CD4-positive, alpha-beta T cell (primary cell): ENCODE measurements around the gene KLHL3. TPM values are rescaled to one million over a fixed set of nuclear protein-coding genes. Genes with fewer than 3 reads are reported as not detected.
A peak's percentile ranks its signal among the peaks of the same experiment; 100 is the strongest.

Experiments
- ATAC-seq: fragments of 200-7000 bp; cut with Tn5 transposase; one replicate; pipeline ENCODE4 v1.10.0; 2022; ENCODE audit warnings: mild to moderate bottlenecking; ENCODE audit not compliant: poor library complexity
- CTCF ChIA-PET: fragments of 350-600 bp; sonication (Branson Sonifier 250); formaldehyde crosslinking; loops from one replicate; lab custom pipeline; 2021; ENCODE audit warnings: antibody characterized with exemption, inconsistent platforms; lab: Charles Lee
- POLR2A ChIA-PET: fragments of 350-600 bp; sonication (Branson Sonifier 250); formaldehyde crosslinking; loops from one replicate; lab custom pipeline; 2021; ENCODE audit warnings: antibody characterized with exemption, inconsistent platforms; lab: Charles Lee
- DNase-seq, 14 experiments: peaks; one replicate each; pipeline ENCODE4 v3.0.0-alpha.2; 2013 to 2020; ENCODE audit warnings: mixed read lengths in 2 of 14
- H3K27ac ChIP-seq, 2 donors: one replicate each; pipeline versions ENCODE4 v1.5.1 to v1.7.0; 2013; ENCODE audit warnings: low read length in 2 of 2, low read depth in 1 of 2, mild to moderate bottlenecking in 1 of 2
- H3K27me3 ChIP-seq, 2 experiments: 1 replicate in 1 of 2; 2 replicates in 1 of 2; pipeline versions ENCODE4 v1.6.1 to v1.7.0; 2013; ENCODE audit warnings: low read length in 2 of 2, control low read depth in 1 of 2, mild to moderate bottlenecking in 1 of 2, moderate library complexity in 1 of 2; ENCODE audit not compliant: insufficient read depth in 2 of 2, control insufficient read depth in 1 of 2
- H3K36me3 ChIP-seq: one replicate; pipeline ENCODE4 v1.6.1; 2013; ENCODE audit warnings: low read length, control low read depth; ENCODE audit not compliant: insufficient read depth
- H3K4me1 ChIP-seq: one replicate; pipeline ENCODE4 v1.6.1; 2013; ENCODE audit warnings: low read length, control low read depth; ENCODE audit not compliant: insufficient read depth
- H3K4me3 ChIP-seq: one replicate; pipeline ENCODE4 v1.5.1; 2013; ENCODE audit warnings: mild to moderate bottlenecking, low read length, moderate library complexity
- H3K9me3 ChIP-seq, 2 experiments: 1 replicate in 1 of 2; 2 replicates in 1 of 2; pipeline versions ENCODE4 v1.6.1 to v1.7.0; 2013; ENCODE audit warnings: low read length in 2 of 2, mild to moderate bottlenecking in 2 of 2, control low read depth in 1 of 2, moderate library complexity in 1 of 2; ENCODE audit not compliant: control insufficient read depth in 1 of 2, insufficient read depth in 1 of 2
- H3K27ac Mint-ChIP-seq: one replicate; pipeline ENCODE4 v1.8.0; 2020; ENCODE audit warnings: mixed read lengths
- H3K27me3 Mint-ChIP-seq: one replicate; pipeline ENCODE4 v1.8.0; 2021; ENCODE audit warnings: mixed read lengths
- H3K36me3 Mint-ChIP-seq: one replicate; pipeline ENCODE4 v1.8.0; 2021; ENCODE audit warnings: low read depth, mixed read lengths
- H3K4me1 Mint-ChIP-seq: one replicate; pipeline ENCODE4 v1.8.0; 2021; ENCODE audit warnings: low read depth, mixed read lengths
- H3K4me3 Mint-ChIP-seq: one replicate; pipeline ENCODE4 v1.8.0; 2020; ENCODE audit warnings: mild to moderate bottlenecking, mixed read lengths
- H3K9me3 Mint-ChIP-seq: one replicate; pipeline ENCODE4 v1.8.0; 2020; ENCODE audit warnings: mixed read lengths
- intact Hi-C, 2 experiments: fragments of 100-400 bp; cut with DNase I in 1 of 2; cut with micrococcal nuclease in 1 of 2; formaldehyde crosslinking; loops; one replicate each; pipeline versions ENCODE4 v1.15.1 to v1.9.0; 2023 to 2025; cut with DNase I, micrococcal nuclease
- polyA plus RNA-seq, 2 donors: library from polyadenylated mRNA; unstranded; fragments of 120-200 nt; gene quantifications; one replicate each; pipeline ENCODE4 v1.2.1, GENCODE V29; 2013
- total RNA-seq, 174 experiments: library from RNA in 2 of 174; stranded (reverse) in 2 of 174; gene quantifications; one replicate each; pipeline ENCODE4 v1.2.3 and lab custom pipeline; 2021 to 2026
- TF ChIP-seq, protein P1 (sequence below): fragments of 200-600 bp; IDR thresholded peaks from one replicate; pipeline ENCODE4 v1.8.0; 2022; ENCODE audit warnings: antibody characterized with exemption, mild to moderate bottlenecking

The KLHL3 gene, protein sequence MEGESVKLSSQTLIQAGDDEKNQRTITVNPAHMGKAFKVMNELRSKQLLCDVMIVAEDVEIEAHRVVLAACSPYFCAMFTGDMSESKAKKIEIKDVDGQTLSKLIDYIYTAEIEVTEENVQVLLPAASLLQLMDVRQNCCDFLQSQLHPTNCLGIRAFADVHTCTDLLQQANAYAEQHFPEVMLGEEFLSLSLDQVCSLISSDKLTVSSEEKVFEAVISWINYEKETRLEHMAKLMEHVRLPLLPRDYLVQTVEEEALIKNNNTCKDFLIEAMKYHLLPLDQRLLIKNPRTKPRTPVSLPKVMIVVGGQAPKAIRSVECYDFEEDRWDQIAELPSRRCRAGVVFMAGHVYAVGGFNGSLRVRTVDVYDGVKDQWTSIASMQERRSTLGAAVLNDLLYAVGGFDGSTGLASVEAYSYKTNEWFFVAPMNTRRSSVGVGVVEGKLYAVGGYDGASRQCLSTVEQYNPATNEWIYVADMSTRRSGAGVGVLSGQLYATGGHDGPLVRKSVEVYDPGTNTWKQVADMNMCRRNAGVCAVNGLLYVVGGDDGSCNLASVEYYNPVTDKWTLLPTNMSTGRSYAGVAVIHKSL
- total RNA-seq, result 10 to 100 TPM; 22.0 to 25.9 TPM
- 10.4 TPM for polyA plus RNA-seq (2013, experiment 1 of 2)
- 11.4 TPM for polyA plus RNA-seq (2013, experiment 2 of 2)
- 2.2 to 103 (median 16.6) reads per million in 172 experiments for total RNA-seq (lab: John Stamatoyannopoulos, UW)

DNA sequence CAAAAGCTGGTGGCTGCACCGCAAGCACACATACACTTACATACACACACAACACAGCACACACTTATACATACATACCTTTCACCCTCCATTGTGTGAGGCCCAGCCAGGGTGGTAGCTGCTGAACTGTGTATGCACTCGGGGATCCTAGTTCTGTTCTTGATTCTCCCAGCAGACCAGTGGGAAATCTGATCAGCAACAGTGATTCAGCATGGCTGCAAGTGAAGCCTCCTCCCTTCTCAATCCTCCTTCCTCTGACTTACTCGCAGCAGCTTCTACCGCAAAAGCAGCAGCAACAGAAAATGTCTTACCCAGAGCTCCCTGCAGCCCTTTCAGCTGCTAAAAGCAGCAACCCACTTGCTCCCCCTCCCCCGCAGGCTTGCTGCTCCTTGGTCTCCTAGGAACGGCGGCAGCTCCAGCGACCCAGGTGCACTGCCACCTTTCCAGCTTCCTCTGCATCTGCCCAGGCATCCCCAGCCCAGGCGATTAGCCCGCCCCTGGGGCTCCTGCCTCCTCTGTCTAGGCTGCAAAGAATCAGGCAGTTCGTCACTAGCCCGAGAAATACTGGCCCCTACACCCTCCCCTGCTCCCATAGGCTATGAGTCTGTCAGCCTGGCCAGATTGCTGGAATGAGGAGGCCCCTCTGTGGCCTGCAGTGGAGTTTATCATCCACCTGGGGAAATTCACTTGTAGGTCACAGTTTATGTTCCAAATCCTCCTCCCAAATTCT lies at the start of gene KLHL3:
KLHL3 (minus strand) TSS at position 535 of the 730 bp plus-strand sequence; CDS start at position 92, 443 bp downstream.
- no peaks in the 10 kb centered on the region for H3K27me3 Mint-ChIP-seq
- H3K4me3 Mint-ChIP-seq, result no peak within 1 kb of the TSS
- peaks cover 2% of the 10 kb centered on the region for H3K9me3 Mint-ChIP-seq
- intact Hi-C loops, result loop anchor here in 1 of 2 experiments (2.0 kb wide), 3 partner anchors 17 to 75 kb away; no protein-coding TSS in a partner anchor
- Histone ChIP-seq H3K4me1 (peaks cover 42% of the 10 kb centered on the region), H3K27ac (peak within 1 kb of the TSS; percentile 31 to 68), H3K27me3 (no peaks in the 10 kb centered on the region), H3K9me3 (no peaks in the 10 kb centered on the region), H3K36me3 (no peaks in the 10 kb centered on the region), H3K4me3 (peak within 1 kb of the TSS; percentile 72)
- H3K27ac Mint-ChIP-seq, result no peak within 1 kb of the TSS
- ChIA-PET CTCF (interaction anchor here (0.8 to 4.3 kb wide), 4 partner anchors 16 to 106 kb away, joined by 4 to 26 read pairs (median 4); no protein-coding TSS in a partner anchor), POLR2A (interaction anchor here (0.7 to 4.4 kb wide), 11 partner anchors 10 to 75 kb away, joined by 3 to 80 read pairs (median 7); partner anchors contain the start of gene HNRNPA0)
- DNase-seq, result peak in 13 of 14 experiments; percentile 17 to 65 (median 38)
- TF ChIP-seq, protein P1, sequence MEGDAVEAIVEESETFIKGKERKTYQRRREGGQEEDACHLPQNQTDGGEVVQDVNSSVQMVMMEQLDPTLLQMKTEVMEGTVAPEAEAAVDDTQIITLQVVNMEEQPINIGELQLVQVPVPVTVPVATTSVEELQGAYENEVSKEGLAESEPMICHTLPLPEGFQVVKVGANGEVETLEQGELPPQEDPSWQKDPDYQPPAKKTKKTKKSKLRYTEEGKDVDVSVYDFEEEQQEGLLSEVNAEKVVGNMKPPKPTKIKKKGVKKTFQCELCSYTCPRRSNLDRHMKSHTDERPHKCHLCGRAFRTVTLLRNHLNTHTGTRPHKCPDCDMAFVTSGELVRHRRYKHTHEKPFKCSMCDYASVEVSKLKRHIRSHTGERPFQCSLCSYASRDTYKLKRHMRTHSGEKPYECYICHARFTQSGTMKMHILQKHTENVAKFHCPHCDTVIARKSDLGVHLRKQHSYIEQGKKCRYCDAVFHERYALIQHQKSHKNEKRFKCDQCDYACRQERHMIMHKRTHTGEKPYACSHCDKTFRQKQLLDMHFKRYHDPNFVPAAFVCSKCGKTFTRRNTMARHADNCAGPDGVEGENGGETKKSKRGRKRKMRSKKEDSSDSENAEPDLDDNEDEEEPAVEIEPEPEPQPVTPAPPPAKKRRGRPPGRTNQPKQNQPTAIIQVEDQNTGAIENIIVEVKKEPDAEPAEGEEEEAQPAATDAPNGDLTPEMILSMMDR, result no peak
- H3K36me3 Mint-ChIP-seq, result no peaks in the 10 kb centered on the region
- peaks cover 16% of the 10 kb centered on the region for H3K4me1 Mint-ChIP-seq
- ATAC-seq, result peak; percentile 48

DNA sequence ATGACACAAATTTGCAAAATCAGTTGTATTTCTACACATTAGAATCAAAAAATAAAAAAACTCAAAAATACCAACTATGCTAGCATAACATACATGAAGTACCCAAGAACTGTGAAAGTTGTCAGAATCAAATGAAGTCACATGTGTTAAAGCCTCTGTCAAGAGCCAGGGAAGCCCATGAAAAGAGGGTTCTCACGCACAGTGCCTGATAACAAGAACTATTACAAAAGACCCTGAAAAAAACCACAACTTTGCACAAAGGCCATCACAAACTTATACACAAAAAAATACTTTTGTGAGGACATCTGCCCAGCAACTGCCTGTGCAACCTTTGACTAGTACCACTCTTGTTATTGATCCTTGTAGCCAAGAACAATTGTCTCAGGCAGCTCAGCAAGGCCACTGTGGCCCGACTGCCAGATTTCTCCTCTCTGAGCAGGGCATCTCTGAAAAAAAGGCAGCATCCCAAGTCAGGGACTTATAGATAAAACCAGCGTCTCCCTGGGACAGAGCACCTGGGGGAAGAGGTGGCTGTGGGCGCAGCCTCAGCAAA lies 47.2 kb upstream of the KLHL3 start:
- H3K27ac ChIP-seq, result no peak overlapping the region
- intact Hi-C loops, result loop anchor here in 1 of 2 experiments (5.0 to 10.0 kb wide), 2 partner anchors 172 to 284 kb away; no protein-coding TSS in a partner anchor
- Mint-ChIP-seq H3K36me3 (no peaks in the 10 kb centered on the region), H3K27me3 (no peaks in the 10 kb centered on the region), H3K4me3 (no peak overlapping the region), H3K4me1 (no peaks in the 10 kb centered on the region), H3K27ac (no peak overlapping the region), H3K9me3 (no peaks in the 10 kb centered on the region)
- ChIA-PET CTCF (interaction anchor here (1.1 kb wide), 1 partner anchor 9 kb away, joined by 4 read pairs; no protein-coding TSS in a partner anchor), POLR2A (no interaction called here)
- H3K4me3 ChIP-seq, result no peak overlapping the region
- no peaks in the 10 kb centered on the region for H3K9me3 ChIP-seq
- no peaks in the 10 kb centered on the region for H3K4me1 ChIP-seq
- H3K36me3 ChIP-seq, result no peaks in the 10 kb centered on the region
- TF ChIP-seq, protein P1, result no peak
- DNase-seq (no peak), ATAC-seq (no peak)
- no peaks in the 10 kb centered on the region for H3K27me3 ChIP-seq
